HG03135 (cell line): ENCODE results near the gene ORM1.
"Not testable (repeated sequence)": the region's sequence is repeated elsewhere in the genome, so short reads cannot be mapped to it uniquely, and the experiment has no call there.

Source experiments
- ATAC-seq: cut with Tn5 transposase; IDR thresholded peaks from one replicate; pipeline ENCODE4 v1.9.1; 2021; ENCODE audit warnings: mild to moderate bottlenecking, moderate library complexity; ENCODE audit not compliant: unreplicated experiment

Gene ORM1

GRCh38 chr9:114304416-114305188 lies 18.3 kb upstream of the ORM1 start:
- ATAC-seq: no peak

DNA sequence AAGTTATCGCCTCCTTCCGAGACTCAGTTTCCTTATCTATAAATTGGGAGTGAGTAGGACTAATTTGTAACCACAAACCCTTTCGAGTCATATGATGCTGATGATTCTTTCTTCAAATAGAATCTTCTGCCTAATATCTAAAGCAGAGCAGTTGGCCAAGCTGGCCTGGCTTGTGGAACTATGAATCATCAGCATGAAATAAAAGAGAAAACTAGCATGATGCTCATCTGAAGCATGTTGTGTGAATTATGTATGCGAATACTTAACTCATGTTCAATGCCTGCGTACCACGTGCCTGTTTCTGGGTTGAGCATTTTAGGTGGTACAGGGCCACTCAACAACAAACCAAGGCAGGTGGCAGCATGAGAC lies 15.0 kb upstream of the ORM1 start:
- no peak for ATAC-seq

- no peak for ATAC-seq
Observed at GRCh38 chr9:114308361-114308950, 14.4 kb upstream of the ORM1 start.

DNA sequence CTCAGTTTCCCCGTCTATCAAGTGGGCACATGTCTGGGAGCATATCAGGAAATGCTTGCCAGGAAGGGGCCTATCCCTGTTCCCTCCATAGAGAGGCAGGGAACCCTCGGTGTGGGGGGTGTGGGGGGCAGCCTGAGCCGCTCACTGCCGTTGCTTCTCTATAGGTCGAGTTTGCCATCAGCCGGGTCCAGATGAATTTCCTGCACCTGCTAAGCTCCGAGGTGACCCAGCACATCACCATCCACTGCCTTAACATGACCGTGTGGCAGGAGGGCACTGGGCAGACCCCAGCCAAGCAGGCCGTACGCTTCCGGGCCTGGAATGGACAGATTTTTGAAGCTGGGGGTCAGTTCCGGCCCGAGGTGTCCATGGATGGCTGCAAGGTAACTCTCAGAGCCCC lies 13.8 kb upstream of the ORM1 start:
- ATAC-seq: no peak

- no peak for ATAC-seq
Observed at GRCh38 chr9:114310471-114311450, 12.1 kb upstream of the ORM1 start.

- no peak for ATAC-seq
Observed at GRCh38 chr9:114311571-114312512, 11.1 kb upstream of the ORM1 start.

GRCh38 chr9:114312513-114312875 lies 10.4 kb upstream of the ORM1 start:
- no peak for ATAC-seq

DNA sequence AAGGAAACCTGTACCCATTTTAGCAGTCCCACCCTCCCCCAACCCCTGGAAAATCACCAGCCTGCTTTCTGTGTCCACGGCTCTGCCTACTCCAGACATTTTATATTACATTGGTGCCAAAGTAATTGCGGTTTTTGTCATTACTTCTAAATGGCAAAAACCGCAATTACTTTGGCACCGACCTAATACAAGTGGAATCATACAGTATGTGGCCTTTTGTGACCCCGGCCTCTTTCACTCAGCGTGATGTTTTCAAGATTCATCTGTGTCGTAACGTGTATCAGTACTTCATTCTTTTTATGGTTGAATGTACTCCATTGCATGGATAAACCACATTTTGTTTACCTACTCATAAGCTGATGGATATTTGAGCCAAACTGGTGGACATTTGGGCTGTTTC lies 9.7 kb upstream of the ORM1 start:
- no peak for ATAC-seq

DNA sequence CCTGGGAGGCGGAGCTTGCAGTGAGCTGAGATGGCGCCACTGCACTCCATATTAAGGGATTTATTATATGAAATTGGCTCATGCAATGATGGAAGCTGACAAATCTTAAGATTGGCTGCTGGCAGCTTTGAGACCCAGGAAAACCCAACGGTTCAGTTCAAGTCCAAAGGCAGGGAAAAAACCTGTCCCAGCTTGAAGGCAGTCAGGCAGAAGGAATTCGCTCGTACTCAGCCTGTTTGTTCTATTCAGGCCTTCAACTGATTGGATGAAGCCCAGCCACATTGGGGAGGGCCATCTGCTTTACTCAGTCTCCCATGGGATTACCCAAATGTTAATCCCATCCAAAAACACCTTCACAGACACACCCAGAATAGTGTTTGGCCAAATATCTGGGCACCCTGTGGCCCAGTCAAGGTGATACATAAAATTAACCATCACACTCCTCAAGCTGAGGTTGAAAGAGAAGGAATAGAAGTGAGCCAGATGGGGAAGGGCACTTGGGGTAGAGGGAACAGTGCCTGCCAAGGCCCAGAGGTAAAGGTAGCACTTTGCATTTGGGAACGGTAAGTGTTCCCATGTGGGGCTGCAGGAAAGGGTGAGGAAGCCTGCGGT lies 8.5 kb upstream of the ORM1 start:
- no peak for ATAC-seq

DNA sequence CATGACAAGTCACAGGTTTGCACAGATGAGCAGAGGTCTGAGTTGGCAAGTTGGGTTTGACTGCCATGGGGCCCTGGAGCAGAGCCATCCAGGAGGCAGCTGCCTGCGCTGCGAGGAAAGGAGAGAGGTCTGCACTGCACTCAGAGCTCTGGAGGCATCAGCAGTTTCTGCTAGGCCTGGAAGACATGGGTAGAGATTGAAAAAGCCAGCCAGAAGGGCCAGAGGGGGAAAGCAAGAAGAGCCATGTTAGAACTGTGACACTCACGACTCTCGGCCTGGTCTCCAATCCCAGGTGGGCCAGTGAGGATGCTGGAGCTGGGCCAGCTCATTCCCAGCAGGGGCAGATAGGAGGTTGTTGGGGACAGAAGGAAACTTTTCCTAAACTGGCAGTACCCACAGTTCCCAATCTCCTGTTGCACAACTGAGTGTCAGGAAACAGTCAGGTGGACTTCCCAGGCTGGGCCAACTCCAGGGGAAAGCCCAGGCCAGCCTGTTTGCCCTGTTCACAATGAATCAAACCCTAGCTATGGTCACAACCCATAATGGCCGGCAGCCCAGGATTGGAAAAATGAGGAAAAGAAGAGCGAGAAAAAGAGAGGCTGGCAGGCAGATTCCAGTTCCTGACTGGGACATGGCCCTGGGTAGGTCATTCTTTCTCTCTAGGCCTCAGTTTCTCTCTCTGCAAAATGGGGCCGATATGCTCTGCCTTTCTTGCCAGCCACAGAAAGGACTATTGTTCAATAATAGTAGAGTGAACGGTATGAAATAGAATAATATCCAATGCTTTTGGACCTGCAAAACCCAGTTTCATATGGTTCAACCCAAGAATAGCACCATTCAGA lies 7.8 kb upstream of the ORM1 start:
- ATAC-seq: no peak

GRCh38 chr9:114315723-114316363 lies 7.1 kb upstream of the ORM1 start:
- no peak for ATAC-seq

GRCh38 chr9:114316605-114317230 lies 6.2 kb upstream of the ORM1 start:
- ATAC-seq: no peak

DNA sequence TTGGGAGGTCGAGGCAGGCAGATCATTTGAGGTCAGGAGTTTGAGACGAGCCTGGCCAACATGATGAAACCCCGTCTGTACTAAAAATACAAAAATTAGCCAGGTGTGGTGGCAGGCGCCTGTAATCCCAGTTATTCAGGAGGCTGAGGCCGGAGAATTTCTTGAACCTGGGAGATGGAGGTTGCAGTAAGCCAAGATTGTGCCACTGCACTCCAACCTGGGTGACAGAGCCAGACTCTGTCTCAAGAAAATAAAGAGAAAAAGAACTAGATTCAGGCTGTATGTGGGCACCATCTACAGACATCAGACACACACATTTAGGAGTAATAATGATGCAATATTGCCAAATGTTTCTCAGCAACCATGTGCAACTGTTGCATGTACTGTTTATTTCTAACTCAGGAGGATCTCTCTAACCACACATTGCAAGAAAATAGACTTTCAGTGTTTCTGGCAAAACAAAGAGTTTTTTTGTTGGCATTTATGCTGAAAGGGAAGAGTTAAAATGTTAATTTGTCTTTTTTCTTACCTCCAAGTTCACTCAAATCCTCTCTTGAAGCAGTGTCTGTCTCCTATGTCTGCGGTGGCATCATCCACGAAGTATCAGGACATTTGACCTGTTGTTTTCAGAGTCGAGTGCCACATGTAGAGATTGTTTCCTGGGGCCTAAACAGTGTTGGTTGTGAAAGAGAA lies 5.1 kb upstream of the ORM1 start:
- ATAC-seq: no peak

DNA sequence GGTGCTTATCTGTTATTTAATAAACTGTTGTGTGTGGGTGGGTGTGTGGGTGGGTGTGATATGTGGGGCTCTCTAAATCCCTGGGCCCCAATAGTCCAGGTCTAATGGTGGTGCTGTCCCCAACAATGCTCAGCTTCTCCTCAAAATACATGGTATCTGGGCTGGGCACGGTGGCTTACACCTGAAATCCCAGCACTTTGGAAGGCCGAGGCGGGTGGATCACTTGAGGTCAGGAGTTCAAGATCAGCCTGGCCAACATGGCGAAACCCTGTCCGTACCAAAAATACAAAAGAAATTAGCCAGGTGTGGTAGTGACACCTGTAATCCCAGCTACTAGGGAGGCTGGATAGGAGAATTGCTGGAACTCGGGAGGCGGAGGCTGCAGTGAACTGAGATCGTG lies 4.5 kb upstream of the ORM1 start:
- ATAC-seq: no peak

- no peak for ATAC-seq
Observed at GRCh38 chr9:114319147-114319546, 3.8 kb upstream of the ORM1 start.

- not testable (repeated sequence) for ATAC-seq
Observed at GRCh38 chr9:114320710-114321109, 2.2 kb upstream of the ORM1 start.

- no peak for ATAC-seq
Observed at GRCh38 chr9:114321759-114322158, 1.1 kb upstream of the ORM1 start.
